Measurements from ENCODE around the gene CLINT1. TPM values are rescaled to one million over a fixed set of nuclear protein-coding genes. Genes with fewer than 3 reads are reported as not detected.

The CLINT1 gene
- total and polyA plus RNA-seq, 3 donors from 2014 or later = 45.4 to 93.7 (median 84.9) TPM

- Histone ChIP-seq H3K4me3 (no peak overlapping the region), H3K27me3 (no peaks in the 10 kb centered on the region), H3K27ac (no peak overlapping the region), H3K9me3 (no peaks in the 10 kb centered on the region), H3K4me1 (peaks cover 8% of the 10 kb centered on the region), H3K36me3 (ENCODE audit: low read depth, missing control alignments) (no peaks in the 10 kb centered on the region)
- DNase-seq = no peak
- TF ChIP-seq CTCF (IDR thresholded peaks at IDR 0.05) (no peak), POLR2A (IDR thresholded peaks at IDR 0.05) (no peak)
- 77 to 86% methylated on average over 4 of the region's 4 CpGs for WGBS, 2 donors
- intact Hi-C loops (cut with DNase I; ENCODE audit: low total_unique reads) = no loop called here
These were observed 117.8 kb downstream of the CLINT1 start for GRCh38 chr5:157741131-157741530.

- Histone ChIP-seq H3K27me3 (no peaks in the 10 kb centered on the region), H3K27ac (no peak overlapping the region), H3K4me1 (peaks cover 5% of the 10 kb centered on the region), H3K4me3 (no peak overlapping the region), H3K9me3 (no peaks in the 10 kb centered on the region), H3K36me3 (ENCODE audit: low read depth, missing control alignments) (no peaks in the 10 kb centered on the region)
- DNase-seq = no peak
- intact Hi-C loops (cut with DNase I; ENCODE audit: low total_unique reads) = no loop called here
- TF ChIP-seq POLR2A (IDR thresholded peaks at IDR 0.05) (no peak), CTCF (IDR thresholded peaks at IDR 0.05) (peak in 1 of 3 experiments; percentile 16)
- 67 to 69% methylated on average over 3 of the region's 3 CpGs for WGBS, 2 donors
These were observed 118.7 kb downstream of the CLINT1 start for GRCh38 chr5:157740229-157740610.

- Histone ChIP-seq H3K4me1 (no peaks in the 10 kb centered on the region), H3K36me3 (ENCODE audit: low read depth, missing control alignments) (no peaks in the 10 kb centered on the region), H3K27ac (no peak overlapping the region), H3K27me3 (no peaks in the 10 kb centered on the region), H3K9me3 (no peaks in the 10 kb centered on the region), H3K4me3 (no peak overlapping the region)
- 89 to 91% methylated on average over 12 of the region's 12 CpGs for WGBS, 2 donors
- intact Hi-C loops (cut with DNase I; ENCODE audit: low total_unique reads) = no loop called here
- TF ChIP-seq CTCF (IDR thresholded peaks at IDR 0.05) (no peak), POLR2A (IDR thresholded peaks at IDR 0.05) (no peak)
- DNase-seq = no peak
These were observed 119.3 kb downstream of the CLINT1 start for GRCh38 chr5:157739388-157740228.

- 86 to 95% methylated on average over 6 of the region's 6 CpGs for WGBS, 2 donors
- no peak for TF ChIP-seq POLR2A (IDR thresholded peaks at IDR 0.05)
- no peak for TF ChIP-seq CTCF (IDR thresholded peaks at IDR 0.05)
- DNase-seq = no peak
- no peaks in the 10 kb centered on the region for H3K4me1 ChIP-seq
- H3K9me3 ChIP-seq = no peaks in the 10 kb centered on the region
- H3K27ac ChIP-seq = no peak overlapping the region
- no peaks in the 10 kb centered on the region for H3K36me3 ChIP-seq (ENCODE audit: low read depth, missing control alignments)
- intact Hi-C loops (cut with DNase I; ENCODE audit: low total_unique reads) = no loop called here
- no peak overlapping the region for H3K4me3 ChIP-seq
- no peaks in the 10 kb centered on the region for H3K27me3 ChIP-seq
These were observed 123.0 kb downstream of the CLINT1 start for GRCh38 chr5:157735991-157736390.

Small RNA genes lying within 50 kb of the gene (small RNA-seq; reads per million reads assigned to genes)
- gene AC026407.1 (0 reads per million in 2 donors), gene RNU6-260P (0 reads per million in 2 donors)

Other genes starting within 250 kb of the CLINT1 start
- gene SOX30, start 206.7 kb downstream of the CLINT1 start, total RNA-seq = 10 to 100 TPM; 47.7 to 83.9 TPM
- 197 TPM for gene SOX30, start 206.7 kb downstream of the CLINT1 start, polyA plus RNA-seq (ENCODE audit: insufficient read depth, low read depth, low replicate concordance)
- 10 to 100 TPM; 13.9 to 62.0 TPM for gene C5orf52, start 187.6 kb downstream of the CLINT1 start, total RNA-seq
- 35.0 TPM for gene C5orf52, start 187.6 kb downstream of the CLINT1 start, polyA plus RNA-seq (ENCODE audit: insufficient read depth, low read depth, low replicate concordance)
- gene THG1L, start 127.7 kb downstream of the CLINT1 start, total RNA-seq = 10 to 100 TPM; 11.9 to 18.1 TPM
- gene THG1L, start 127.7 kb downstream of the CLINT1 start, polyA plus RNA-seq (ENCODE audit: insufficient read depth, low read depth, low replicate concordance) = 14.0 TPM
- 1 to 10 TPM; 9.5 to 9.8 TPM for gene LSM11, start 115.4 kb downstream of the CLINT1 start, total RNA-seq
- 7.7 TPM for gene LSM11, start 115.4 kb downstream of the CLINT1 start, polyA plus RNA-seq (ENCODE audit: insufficient read depth, low read depth, low replicate concordance)